Mesendoderm (in vitro differentiated cells): ENCODE data around the gene ARFIP2.
A peak's percentile ranks its signal among the peaks of the same experiment; 100 is the strongest.

Experiments used
- DNase-seq: peaks from one replicate; pipeline ENCODE4 v3.0.0; 2013
- H2AK5ac ChIP-seq: 2 replicates; pipeline ENCODE4 v1.6.1; 2013; ENCODE audit warnings: low read length, inconsistent platforms
- H2BK120ac ChIP-seq: 2 replicates; pipeline ENCODE4 v1.6.1; 2013; ENCODE audit warnings: low read depth, mild to moderate bottlenecking, low read length, moderate library complexity, mixed read lengths
- H2BK15ac ChIP-seq: replicated peaks from 2 replicates; pipeline ENCODE4 v1.6.1; 2013; ENCODE audit warnings: low read depth, mild to moderate bottlenecking, moderate library complexity
- H2BK5ac ChIP-seq: 2 replicates; pipeline ENCODE4 v1.6.1; 2013; ENCODE audit warnings: low read length, inconsistent platforms
- H3K18ac ChIP-seq: 2 replicates; pipeline ENCODE4 v1.6.1; 2013; ENCODE audit warnings: mild to moderate bottlenecking, low read length, mixed read lengths
- H3K23ac ChIP-seq: one replicate; pipeline ENCODE4 v1.6.1; 2013; ENCODE audit warnings: low read length
- H3K27ac ChIP-seq: 2 replicates; pipeline ENCODE4 v1.5.1; 2013; ENCODE audit warnings: low read depth, mild to moderate bottlenecking, inconsistent platforms, low read length, moderate library complexity
- H3K27me3 ChIP-seq: 2 replicates; pipeline ENCODE4 v1.6.1; 2013; ENCODE audit warnings: low read length, control low read depth, mild to moderate bottlenecking, inconsistent platforms; ENCODE audit not compliant: insufficient read depth, poor library complexity
- H3K36me3 ChIP-seq: 2 replicates; pipeline ENCODE4 v1.6.1; 2013; ENCODE audit warnings: low read length, inconsistent platforms; ENCODE audit not compliant: control insufficient read depth, insufficient read depth
- H3K4ac ChIP-seq: one replicate; pipeline ENCODE4 v1.6.1; 2013; ENCODE audit warnings: low read depth, mild to moderate bottlenecking, low read length, moderate library complexity
- H3K4me1 ChIP-seq: 2 replicates; pipeline ENCODE4 v1.6.1; 2013; ENCODE audit warnings: low read depth, low read length, inconsistent platforms; ENCODE audit not compliant: control insufficient read depth
- H3K4me2 ChIP-seq: 2 replicates; pipeline ENCODE4 v1.6.1; 2013; ENCODE audit warnings: low read length
- H3K4me3 ChIP-seq: 2 replicates; pipeline ENCODE4 v1.5.1; 2013; ENCODE audit warnings: mild to moderate bottlenecking, low read length
- H3K56ac ChIP-seq: one replicate; pipeline ENCODE4 v1.6.1; 2013; ENCODE audit warnings: low read length
- H3K79me1 ChIP-seq: 2 replicates; pipeline ENCODE4 v1.6.1; 2013; ENCODE audit warnings: low read length, inconsistent platforms
- H3K79me2 ChIP-seq: 2 replicates; pipeline ENCODE4 v1.6.1; 2013; ENCODE audit warnings: mild to moderate bottlenecking, low read length; ENCODE audit not compliant: control insufficient read depth, insufficient read depth
- H3K9ac ChIP-seq: 2 replicates; pipeline ENCODE4 v1.6.1; 2013; ENCODE audit warnings: low read length, inconsistent platforms
- H4K5ac ChIP-seq: one replicate; pipeline ENCODE4 v1.6.1; 2013; ENCODE audit warnings: low read length
- H4K8ac ChIP-seq: one replicate; pipeline ENCODE4 v1.6.1; 2013; ENCODE audit warnings: low read depth, mild to moderate bottlenecking, control low read depth, low read length, moderate library complexity
- WGBS: extraction: QIAGEN DNeasy Blood & Tissue Kit; methylation state at CpG from one replicate; pipeline ENCODE4 v1.1.7; 2013; ENCODE audit warnings: low lambda C conversion rate, missing lambda C conversion rate; ENCODE audit not compliant: insufficient coverage; ENCODE audit errors: extremely low coverage; 5-methylcytosine and 5-hydroxymethylcytosine counted together

ARFIP2 gene

DNA sequence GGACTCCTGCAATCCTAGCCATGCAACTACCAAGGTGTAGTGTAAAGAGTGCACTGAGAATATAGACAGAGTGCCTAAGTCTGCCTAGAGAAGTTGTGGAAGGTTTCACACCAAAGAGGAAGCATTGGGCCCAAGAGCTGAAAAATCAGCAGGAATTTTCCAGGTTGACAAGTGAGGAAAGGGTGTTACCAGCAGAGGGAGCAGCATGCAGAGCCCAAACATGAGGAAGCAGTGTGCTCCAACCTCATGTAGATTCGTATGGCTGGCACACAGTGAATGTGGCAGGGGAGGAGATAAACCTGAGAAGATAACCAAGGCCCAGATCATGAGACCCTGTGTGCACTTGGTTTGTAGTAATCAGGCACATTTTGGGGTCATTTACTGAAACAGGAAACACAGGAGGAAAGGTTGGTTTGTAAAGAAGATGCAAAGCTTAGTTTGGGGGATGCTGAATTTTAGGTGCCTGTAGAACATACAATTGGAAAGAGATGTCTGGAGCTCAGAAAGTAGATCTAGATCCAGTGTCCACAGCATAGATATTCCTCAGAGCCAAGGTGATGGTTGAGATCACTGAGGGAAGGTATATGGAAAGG, 42.1 kb downstream of the ARFIP2 start:
- H4K8ac ChIP-seq, result no peak overlapping the region
- no CpG with 5 or more reads among the region's 1 CpG for WGBS
- no peak overlapping the region for H3K23ac ChIP-seq
- H3K18ac ChIP-seq, result no peak overlapping the region
- no peak overlapping the region for H3K4me2 ChIP-seq
- H4K5ac ChIP-seq, result no peak overlapping the region
- H2AK5ac ChIP-seq, result no peak overlapping the region
- no peaks in the 10 kb centered on the region for H3K36me3 ChIP-seq
- H3K56ac ChIP-seq, result no peak overlapping the region
- no peak overlapping the region for H3K9ac ChIP-seq
- DNase-seq, result peak; percentile 83
- H3K4ac ChIP-seq, result no peak overlapping the region
- H2BK15ac ChIP-seq, result no peak overlapping the region
- H3K27ac ChIP-seq, result no peak overlapping the region
- no peak overlapping the region for H2BK5ac ChIP-seq
- H3K27me3 ChIP-seq, result no peaks in the 10 kb centered on the region
- H3K79me1 ChIP-seq, result no peaks in the 10 kb centered on the region
- H3K4me1 ChIP-seq, result peaks cover 5% of the 10 kb centered on the region
- no peak overlapping the region for H3K4me3 ChIP-seq
- H2BK120ac ChIP-seq, result no peak overlapping the region
- no peaks in the 10 kb centered on the region for H3K79me2 ChIP-seq

DNA sequence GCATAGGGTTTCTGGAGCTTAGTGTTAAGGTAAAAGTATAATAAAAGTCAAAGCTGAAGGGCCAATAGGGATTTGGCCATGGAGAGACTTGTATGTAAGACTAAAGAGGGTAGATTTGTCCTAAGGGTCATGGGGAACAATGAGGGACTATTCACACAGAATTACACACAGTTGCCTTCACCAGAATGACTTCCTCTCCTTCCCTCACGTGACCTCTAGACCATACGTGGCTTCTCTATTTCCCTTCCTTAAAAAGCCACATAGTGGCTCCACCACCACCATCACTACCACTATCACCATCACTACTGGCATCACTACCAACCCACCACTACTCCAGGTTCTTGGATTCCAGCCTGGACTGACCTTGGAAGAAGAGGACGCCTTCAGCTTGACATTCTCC, 43.1 kb downstream of the ARFIP2 start:
- H3K4me2 ChIP-seq, result no peak overlapping the region
- H3K79me1 ChIP-seq, result no peaks in the 10 kb centered on the region
- WGBS, result no CpG with 5 or more reads among the region's 3 CpGs
- H3K4me1 ChIP-seq, result peaks cover 5% of the 10 kb centered on the region
- H2BK5ac ChIP-seq, result no peak overlapping the region
- H3K56ac ChIP-seq, result no peak overlapping the region
- no peak overlapping the region for H2AK5ac ChIP-seq
- DNase-seq, result no peak
- no peak overlapping the region for H3K4me3 ChIP-seq
- no peaks in the 10 kb centered on the region for H3K27me3 ChIP-seq
- H3K79me2 ChIP-seq, result no peaks in the 10 kb centered on the region
- no peak overlapping the region for H4K8ac ChIP-seq
- H3K18ac ChIP-seq, result no peak overlapping the region
- H3K4ac ChIP-seq, result no peak overlapping the region
- no peak overlapping the region for H4K5ac ChIP-seq
- H2BK120ac ChIP-seq, result no peak overlapping the region
- H3K9ac ChIP-seq, result no peak overlapping the region
- H3K27ac ChIP-seq, result no peak overlapping the region
- H3K36me3 ChIP-seq, result no peaks in the 10 kb centered on the region
- H3K23ac ChIP-seq, result no peak overlapping the region
- H2BK15ac ChIP-seq, result no peak overlapping the region

GRCh38 chr11:6437423-6437822, 43.7 kb downstream of the ARFIP2 start:
- Histone ChIP-seq H3K18ac (no peak overlapping the region), H3K4ac (no peak overlapping the region), H4K5ac (no peak overlapping the region), H3K4me3 (no peak overlapping the region), H3K23ac (no peak overlapping the region), H3K4me1 (peaks cover 5% of the 10 kb centered on the region), H3K27me3 (no peaks in the 10 kb centered on the region), H3K36me3 (no peaks in the 10 kb centered on the region), H3K9ac (no peak overlapping the region), H2BK120ac (no peak overlapping the region), H3K56ac (no peak overlapping the region), H3K79me1 (no peaks in the 10 kb centered on the region), H4K8ac (no peak overlapping the region), H3K27ac (no peak overlapping the region), H3K79me2 (no peaks in the 10 kb centered on the region), H3K4me2 (no peak overlapping the region), H2BK5ac (no peak overlapping the region), H2BK15ac (no peak overlapping the region), H2AK5ac (no peak overlapping the region)
- no peak for DNase-seq
- WGBS, result no CpG with 5 or more reads among the region's 12 CpGs

GRCh38 chr11:6433998-6434660, 47.0 kb downstream of the ARFIP2 start:
- H3K4me1 ChIP-seq, result no peaks in the 10 kb centered on the region
- H4K5ac ChIP-seq, result no peak overlapping the region
- no peak overlapping the region for H3K4ac ChIP-seq
- H3K18ac ChIP-seq, result no peak overlapping the region
- no peak overlapping the region for H4K8ac ChIP-seq
- H3K4me3 ChIP-seq, result no peak overlapping the region
- no CpG with 5 or more reads among the region's 5 CpGs for WGBS
- no peak overlapping the region for H2BK15ac ChIP-seq
- no peaks in the 10 kb centered on the region for H3K36me3 ChIP-seq
- no peaks in the 10 kb centered on the region for H3K79me2 ChIP-seq
- H2AK5ac ChIP-seq, result no peak overlapping the region
- no peaks in the 10 kb centered on the region for H3K27me3 ChIP-seq
- no peaks in the 10 kb centered on the region for H3K79me1 ChIP-seq
- H3K56ac ChIP-seq, result no peak overlapping the region
- no peak overlapping the region for H3K9ac ChIP-seq
- H3K4me2 ChIP-seq, result no peak overlapping the region
- H3K27ac ChIP-seq, result no peak overlapping the region
- H3K23ac ChIP-seq, result no peak overlapping the region
- no peak overlapping the region for H2BK120ac ChIP-seq
- DNase-seq, result no peak
- no peak overlapping the region for H2BK5ac ChIP-seq

- H3K18ac ChIP-seq, result no peak overlapping the region
- H3K79me2 ChIP-seq, result no peaks in the 10 kb centered on the region
- H2AK5ac ChIP-seq, result no peak overlapping the region
- H3K4me3 ChIP-seq, result no peak overlapping the region
- H3K27ac ChIP-seq, result no peak overlapping the region
- no peaks in the 10 kb centered on the region for H3K27me3 ChIP-seq
- H2BK120ac ChIP-seq, result no peak overlapping the region
- no peak overlapping the region for H2BK5ac ChIP-seq
- H3K79me1 ChIP-seq, result no peaks in the 10 kb centered on the region
- peak; percentile 40 for DNase-seq
- no peak overlapping the region for H3K56ac ChIP-seq
- no peak overlapping the region for H4K5ac ChIP-seq
- no peak overlapping the region for H4K8ac ChIP-seq
- no peak overlapping the region for H3K23ac ChIP-seq
- H3K4me1 ChIP-seq, result no peaks in the 10 kb centered on the region
- no peak overlapping the region for H3K4me2 ChIP-seq
- no CpG with 5 or more reads among the region's 3 CpGs for WGBS
- no peak overlapping the region for H3K4ac ChIP-seq
- no peak overlapping the region for H2BK15ac ChIP-seq
- no peaks in the 10 kb centered on the region for H3K36me3 ChIP-seq
- H3K9ac ChIP-seq, result no peak overlapping the region
Measured at GRCh38 chr11:6431861-6432260, 49.3 kb downstream of the ARFIP2 start.

DNA sequence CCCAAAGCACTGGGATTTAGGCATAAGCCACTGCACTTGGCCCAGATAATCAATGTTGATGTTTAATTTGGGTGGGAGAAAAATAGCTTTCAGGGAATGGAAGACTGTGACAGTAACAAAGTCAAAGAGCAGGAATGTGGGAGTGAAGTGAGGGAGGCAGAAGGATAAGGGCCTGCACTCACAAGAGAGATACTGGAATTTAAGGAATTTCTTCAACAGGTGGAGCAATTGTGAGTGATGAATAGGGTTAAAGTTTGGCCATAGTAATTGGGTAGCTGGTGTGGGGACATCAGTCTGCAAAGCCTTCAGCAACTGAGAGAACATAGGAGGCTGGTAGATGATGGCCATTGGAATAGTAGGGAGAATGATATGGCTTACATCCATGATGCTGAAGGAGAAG, 53.6 kb downstream of the ARFIP2 start:
- Histone ChIP-seq H3K36me3 (no peaks in the 10 kb centered on the region), H3K9ac (no peak overlapping the region), H4K5ac (no peak overlapping the region), H2BK120ac (no peak overlapping the region), H3K4me3 (no peak overlapping the region), H3K23ac (no peak overlapping the region), H3K27me3 (no peaks in the 10 kb centered on the region), H3K4me1 (no peaks in the 10 kb centered on the region), H3K27ac (no peak overlapping the region), H3K4ac (no peak overlapping the region), H3K79me2 (no peaks in the 10 kb centered on the region), H2AK5ac (no peak overlapping the region), H4K8ac (no peak overlapping the region), H3K79me1 (no peaks in the 10 kb centered on the region), H3K56ac (no peak overlapping the region), H2BK15ac (no peak overlapping the region), H3K18ac (no peak overlapping the region), H2BK5ac (no peak overlapping the region), H3K4me2 (no peak overlapping the region)
- DNase-seq, result peak; percentile 49
